Measurements from ENCODE around the gene SAC3D1. TPM values are rescaled to one million over a fixed set of nuclear protein-coding genes. Genes with fewer than 3 reads are reported as not detected.
"Not testable (repeated sequence)": the region's sequence is repeated elsewhere in the genome, so short reads cannot be mapped to it uniquely, and the experiment has no call there.

SAC3D1 gene
- polyA plus RNA-seq, 2 of the 4 experiments (the other 2 are of a cell fraction): 12.9 to 29.0 TPM

DNA sequence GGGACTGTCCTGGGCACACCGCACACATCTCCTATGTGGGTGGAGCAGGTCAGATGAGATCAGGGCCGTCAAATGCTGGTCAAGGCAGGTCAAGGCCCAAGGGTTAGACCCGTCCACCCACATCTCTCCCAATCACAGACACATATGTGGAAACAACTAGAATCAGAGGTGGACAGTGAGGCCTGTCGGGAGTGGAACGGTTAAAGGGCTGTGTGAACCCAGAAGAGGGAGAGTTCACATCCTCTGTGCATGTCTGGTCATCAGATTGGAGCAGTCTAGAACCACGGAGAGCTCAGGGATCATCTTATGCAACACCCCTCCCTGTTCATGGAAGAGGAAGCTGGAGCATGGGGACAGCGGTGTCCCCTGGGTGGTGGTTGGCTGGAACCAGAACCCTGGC lies 21.2 kb upstream of the SAC3D1 start:
- no peak overlapping the region for H3K4me3 ChIP-seq
- no peak overlapping the region for H3K27ac ChIP-seq
- FAIRE-seq (no peak), ATAC-seq (no peak), DNase-seq (ENCODE audit: low read depth in 1 of 2, low spot score in 1 of 2) (no peak)
- no peak for TF ChIP-seq HES2 (IDR thresholded peaks at IDR 0.05)
- no peak for TF ChIP-seq HDAC2 (IDR thresholded peaks at IDR 0.05)
- TF ChIP-seq NPAS2 (CRISPR knock-in tag; IDR thresholded peaks at IDR 0.05; ENCODE audit: borderline replicate concordance): no peak
- no peak for TF ChIP-seq FOSB (CRISPR knock-in tag; IDR thresholded peaks at IDR 0.05)
- TF ChIP-seq PBX3 (IDR thresholded peaks at IDR 0.05): no peak
- no peak for TF ChIP-seq CBX2 (IDR thresholded peaks at IDR 0.05; ENCODE audit: borderline replicate concordance, low read depth)
- TF ChIP-seq TP53 (CRISPR knock-in tag; IDR thresholded peaks at IDR 0.05): no peak
- TF ChIP-seq CHD4 (IDR thresholded peaks at IDR 0.05; ENCODE audit: borderline replicate concordance): no peak
- no peak for TF ChIP-seq HOXB5 (CRISPR knock-in tag; IDR thresholded peaks at IDR 0.05)
- TF ChIP-seq CTCF (IDR thresholded peaks at IDR 0.05): no peak
- no peak for TF ChIP-seq POLR2A (IDR thresholded peaks at IDR 0.05; ENCODE audit: low read length)
- no peak for TF ChIP-seq BHLHE40 (IDR thresholded peaks at IDR 0.05; ENCODE audit: low read depth, low read length)
- no peak for TF ChIP-seq HOXA7 (CRISPR knock-in tag; IDR thresholded peaks at IDR 0.05)
- TF ChIP-seq ZFP36 (IDR thresholded peaks at IDR 0.05; ENCODE audit: borderline replicate concordance, partially characterized antibody): no peak
- no peak for TF ChIP-seq ATOH8 (CRISPR knock-in tag; IDR thresholded peaks at IDR 0.05; ENCODE audit: low read depth)
- TF ChIP-seq JUN (IDR thresholded peaks at IDR 0.05): no peak
- H3K9me3 ChIP-seq: no peaks in the 10 kb centered on the region
- no peak overlapping the region for H3K4me2 ChIP-seq
- H3K4me1 ChIP-seq: peaks cover 20% of the 10 kb centered on the region; the same call in 2 of the 3 replicates
- CTCF ChIA-PET: no interaction called here
- WGBS (ENCODE audit: missing lambda C conversion rate): 92% methylated on average over 7 of the region's 7 CpGs
- POLR2A ChIA-PET: no interaction called here

GRCh38 chr11:65021003-65021402 lies 20.0 kb upstream of the SAC3D1 start:
- no peak for ATAC-seq
- H3K4me3 ChIP-seq: no peak overlapping the region
- H3K4me1 ChIP-seq: peaks cover 9% of the 10 kb centered on the region; the same call in 2 of the 3 replicates
- no peak overlapping the region for H3K27ac ChIP-seq
- no peak for DNase-seq (ENCODE audit: low read depth in 1 of 2, low spot score in 1 of 2)
- H3K4me2 ChIP-seq: no peak overlapping the region
- WGBS (ENCODE audit: missing lambda C conversion rate): 95% methylated on average over 3 of the region's 3 CpGs
- TF ChIP-seq RARB (CRISPR knock-in tag; IDR thresholded peaks at IDR 0.05) (no peak), E2F6 (IDR thresholded peaks at IDR 0.05; ENCODE audit: borderline replicate concordance, low read depth) (no peak), HEYL (CRISPR knock-in tag; IDR thresholded peaks at IDR 0.05) (no peak), TFCP2L1 (CRISPR knock-in tag; IDR thresholded peaks at IDR 0.05) (no peak)
- no peaks in the 10 kb centered on the region for H3K9me3 ChIP-seq
- FAIRE-seq: no peak
- ChIA-PET CTCF (interaction anchor here (0.9 to 1.1 kb wide), 3 partner anchors 9 to 233 kb away, joined by 3 to 4 read pairs (median 3); no protein-coding TSS in a partner anchor), POLR2A (no interaction called here)

GRCh38 chr11:65021509-65021908 lies 19.5 kb upstream of the SAC3D1 start:
- ChIA-PET CTCF (interaction anchor here (0.9 to 1.1 kb wide), 3 partner anchors 10 to 234 kb away, joined by 3 to 4 read pairs (median 3); no protein-coding TSS in a partner anchor), POLR2A (no interaction called here)
- Histone ChIP-seq H3K27ac (no peak overlapping the region), H3K9me3 (no peaks in the 10 kb centered on the region), H3K4me2 (no peak overlapping the region), H3K4me3 (no peak overlapping the region), H3K4me1 (peaks cover 5% of the 10 kb centered on the region; the same call in 2 of the 3 replicates)
- DNase-seq (ENCODE audit: low read depth in 1 of 2, low spot score in 1 of 2) (no peak), ATAC-seq (no peak), FAIRE-seq (no peak)
- 95% methylated on average over 10 of the region's 11 CpGs for WGBS (ENCODE audit: missing lambda C conversion rate)
- no peak for TF ChIP-seq HES2 (IDR thresholded peaks at IDR 0.05)

DNA sequence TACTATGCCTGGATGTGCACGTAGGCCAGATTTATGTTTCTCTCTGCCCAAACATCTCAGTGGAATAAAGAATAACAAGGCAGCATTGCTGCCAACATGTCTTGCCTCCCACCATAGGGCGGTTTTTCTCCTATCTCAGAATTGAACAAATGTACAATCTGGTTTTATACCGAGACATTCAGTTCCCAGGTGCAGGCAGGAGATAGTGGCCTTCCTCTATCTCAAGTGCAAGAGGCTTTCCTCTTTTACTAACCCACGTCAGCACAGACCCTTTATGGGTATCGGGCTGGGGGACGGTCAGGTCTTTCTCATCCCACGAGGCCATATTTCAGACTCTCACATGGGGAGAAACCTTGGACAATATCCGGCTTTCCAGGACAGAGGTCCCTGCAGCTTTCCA lies 17.5 kb upstream of the SAC3D1 start:
- H3K27ac ChIP-seq; H3K4me1 ChIP-seq; H3K4me3 ChIP-seq; ATAC-seq; FAIRE-seq; DNase-seq (ENCODE audit: low read depth in 1 of 2, low spot score in 1 of 2); H3K9me3 ChIP-seq; H3K4me2 ChIP-seq: not testable (repeated sequence)
- ChIA-PET POLR2A (interaction anchor here (0.6 kb wide), 1 partner anchor 13 kb away, joined by 8 read pairs; no protein-coding TSS in a partner anchor), CTCF (interaction anchor here (7.3 kb wide), 1 partner anchor 9 kb away, joined by 97 read pairs; the partner anchor contains the start of gene ARL2)
- 77% methylated on average over 8 of the region's 8 CpGs for WGBS (ENCODE audit: missing lambda C conversion rate)
